Measurements from ENCODE around the gene RGS9BP.

GRCh38 chr19:32692727-32693061 lies 17.0 kb downstream of the RGS9BP start:
- TF ChIP-seq CTCF (conservative IDR thresholded peaks at IDR 0.05 in 1 of 2, IDR thresholded peaks at IDR 0.05 in 1 of 2; ENCODE audit: low read depth in 1 of 2, low read length in 2 of 2): no peak
- TF ChIP-seq EZH2 (IDR thresholded peaks at IDR 0.05; ENCODE audit: low read length, missing control alignments): no peak

Data from fibroblast of lung (primary cell).